ENCODE data around the gene GYG2.

Gene GYG2

GRCh38 chrX:2819345-2820135 is 9.2 kb upstream of the GYG2 start:
- ATAC-seq = no peak

GRCh38 chrX:2820136-2820771 is 8.5 kb upstream of the GYG2 start:
- no peak for ATAC-seq

- ATAC-seq = no peak
Measured at GRCh38 chrX:2823795-2824386, 4.8 kb upstream of the GYG2 start.

GRCh38 chrX:2824886-2825285 is 3.8 kb upstream of the GYG2 start:
- ATAC-seq = no peak

GRCh38 chrX:2828959-2829411 is 255 bp downstream of the GYG2 start:
- ATAC-seq = no peak

- ATAC-seq = no peak
Measured at GRCh38 chrX:2829469-2830246, 928 bp downstream of the GYG2 start.

- no peak for ATAC-seq
Measured at GRCh38 chrX:2831471-2832228, 2.9 kb downstream of the GYG2 start.

- no peak for ATAC-seq
Measured at GRCh38 chrX:2837961-2838360, 9.2 kb downstream of the GYG2 start.

GRCh38 chrX:2840961-2841360 is 12.2 kb downstream of the GYG2 start:
- no peak for ATAC-seq

GRCh38 chrX:2841537-2841936 is 12.8 kb downstream of the GYG2 start:
- ATAC-seq = no peak

- no peak for ATAC-seq
Measured at GRCh38 chrX:2846992-2847391, 18.3 kb downstream of the GYG2 start.

- no peak for ATAC-seq
Measured at GRCh38 chrX:2848871-2849301, 20.2 kb downstream of the GYG2 start.

- no peak for ATAC-seq
Measured at GRCh38 chrX:2854918-2855317, 26.2 kb downstream of the GYG2 start.

GRCh38 chrX:2855761-2856160 is 27.0 kb downstream of the GYG2 start:
- no peak for ATAC-seq

GRCh38 chrX:2857566-2857965 is 28.8 kb downstream of the GYG2 start:
- ATAC-seq = no peak

GRCh38 chrX:2859197-2859797 is 30.6 kb downstream of the GYG2 start:
- ATAC-seq = no peak

- no peak for ATAC-seq
Measured at GRCh38 chrX:2862404-2862803, 33.7 kb downstream of the GYG2 start.

GRCh38 chrX:2863646-2864045 is 34.9 kb downstream of the GYG2 start:
- no peak for ATAC-seq

- ATAC-seq = no peak
Measured at GRCh38 chrX:2867206-2867605, 38.5 kb downstream of the GYG2 start.

- no peak for ATAC-seq
Measured at GRCh38 chrX:2870650-2871049, 41.9 kb downstream of the GYG2 start.

GRCh38 chrX:2871831-2872230 is 43.1 kb downstream of the GYG2 start:
- ATAC-seq = no peak

Measured in activated CD4-positive, CD25-positive, alpha-beta regulatory T cell treated with anti-CD3 and anti-CD28 coated beads, Interleukin-2, amount 50 U/mL, for 24 hours (primary cell).